Heart right ventricle (tissue), 16 donors: ENCODE data around the gene AEN. TPM values are rescaled to one million over a fixed set of nuclear protein-coding genes. Genes with fewer than 3 reads are reported as not detected.
A peak's percentile ranks its signal among the peaks of the same experiment; 100 is the strongest.

Experiments used
- ATAC-seq, 8 donors: fragments of 200-7000 bp; cut with Tn5 transposase; one replicate each; pipeline ENCODE4 v1.9.1; 2020; ENCODE audit warnings: mild to moderate bottlenecking in 8 of 8, moderate library complexity in 8 of 8, moderate number of reproducible peaks in 1 of 8
- DNase-seq, 2 donors: peaks; one replicate each; pipeline ENCODE4 v3.0.0-alpha.2; 2020
- H3K27ac ChIP-seq, 10 donors: fragments of 200-600 bp; sonication (generic) in 2 of 10; one replicate each; pipeline versions ENCODE4 v1.5.0 to v1.8.0; 2020 to 2022; ENCODE audit warnings: mild to moderate bottlenecking in 3 of 10
- H3K27me3 ChIP-seq, 7 donors: fragments of 200-600 bp; one replicate each; pipeline ENCODE4 v1.8.0; 2021 to 2022; ENCODE audit warnings: mild to moderate bottlenecking in 2 of 7
- H3K36me3 ChIP-seq, 9 donors: fragments of 200-600 bp; sonication (generic) in 1 of 9; one replicate each; pipeline versions ENCODE4 v1.5.0 to v1.8.0; 2020 to 2022; ENCODE audit warnings: mild to moderate bottlenecking in 2 of 9
- H3K4me1 ChIP-seq, 9 donors: fragments of 200-600 bp; sonication (generic) in 1 of 9; one replicate each; pipeline versions ENCODE4 v1.5.0 to v1.8.0; 2020 to 2022; ENCODE audit warnings: mild to moderate bottlenecking in 4 of 9
- H3K4me3 ChIP-seq, 10 donors: fragments of 200-600 bp; sonication (generic) in 2 of 10; one replicate each; pipeline versions ENCODE4 v1.5.0 to v1.8.0; 2020 to 2022; ENCODE audit warnings: mild to moderate bottlenecking in 7 of 10, moderate library complexity in 2 of 10
- H3K9me3 ChIP-seq, 11 donors: fragments of 200-600 bp in 10 of 11; sonication (generic) in 2 of 11; one replicate each; pipeline versions ENCODE4 v1.5.0 to v1.8.0; 2013 to 2022; ENCODE audit warnings: mild to moderate bottlenecking in 2 of 11, control low read depth in 1 of 11, moderate library complexity in 1 of 11
- WGBS, 2 donors: extraction: QIAGEN DNeasy Blood & Tissue Kit; methylation state at CpG; one replicate each; pipeline ENCODE4 v1.1.7; 2013; ENCODE audit warnings: inconsistent platforms in 1 of 2; 5-methylcytosine and 5-hydroxymethylcytosine counted together
- intact Hi-C, 10 donors: fragments of 100-400 bp; cut with DNase I; formaldehyde crosslinking; loops; one replicate each; pipeline versions ENCODE4 v1.11.1 to v1.14.2; 2022
- polyA plus RNA-seq, 2 donors: library from polyadenylated mRNA; stranded (reverse); fragments of 200-250 nt; gene quantifications; one replicate each; pipeline ENCODE4 v1.2.3, GENCODE V29; 2013
- total RNA-seq, 10 donors: library from RNA; stranded (reverse); fragmentation: NEBNext Ultra II Directional in 3 of 10; extraction: Animal tissue kit (Norgen Biotek cat#: 25700) in 3 of 10; gene quantifications; one replicate each; pipeline versions ENCODE4 v1.2.1 to v1.2.4, GENCODE V29; 2021 to 2023
- TF ChIP-seq, protein P1 (sequence below), 9 donors: fragments of 200-600 bp; sonication (generic) in 2 of 9; IDR thresholded peaks; one replicate each; pipeline versions ENCODE4 v1.5.0 to v1.8.0; 2021 to 2022; ENCODE audit warnings: antibody characterized with exemption in 9 of 9, mild to moderate bottlenecking in 5 of 9, moderate library complexity in 1 of 9
- donor health status: Arrhythmogenic right ventricular cardiomyopathy.
- donor health status: ischemic (EF 13 %, LVEDD 7.1; RV severe dilation, severe dysfunction).
- donor health status: healthy with polysubstance abuse.
- donor health status: DM: no; HTN: yes; CAD: no.
- donor health status: DM: no; HTN: no; CAD: no.
- donor health status: ischemic (EF 25% LVEDD 6.9; RV normal size, moderate dysfunction).
- donor health status: ischemic (EF 25% LVEDD 5.7; RV mildly dilated, moderate dysfunction).
- donor health status: healthy.
- donor health status: DM: yes; HTN: yes; CAD: no.
- donor health status: Ischemic cardiomyopathy.
- donor health status: ischemic (EF 35%, LVEDD 5.7; RV mildly dilated, moderate dysfunction).
- donor health status: nonischemic (EF 11% LVEDD 7.7; RV severe dilation, severe dysfunction).
- donor health status: DM: yes; HTN: yes; CAD: no.
- donor health status: PGD.
- donor health status: ischemic (EF 29% LVEDD 5.4; RV normal size, mild dysfunction).
- donor health status: nonischemic (EF 23%, LVEDD 6.1; RV moderate dilation, normal function).

AEN gene
- total and polyA plus RNA-seq, 12 donors, result 3.4 to 13.2 (median 5.6) TPM

DNA sequence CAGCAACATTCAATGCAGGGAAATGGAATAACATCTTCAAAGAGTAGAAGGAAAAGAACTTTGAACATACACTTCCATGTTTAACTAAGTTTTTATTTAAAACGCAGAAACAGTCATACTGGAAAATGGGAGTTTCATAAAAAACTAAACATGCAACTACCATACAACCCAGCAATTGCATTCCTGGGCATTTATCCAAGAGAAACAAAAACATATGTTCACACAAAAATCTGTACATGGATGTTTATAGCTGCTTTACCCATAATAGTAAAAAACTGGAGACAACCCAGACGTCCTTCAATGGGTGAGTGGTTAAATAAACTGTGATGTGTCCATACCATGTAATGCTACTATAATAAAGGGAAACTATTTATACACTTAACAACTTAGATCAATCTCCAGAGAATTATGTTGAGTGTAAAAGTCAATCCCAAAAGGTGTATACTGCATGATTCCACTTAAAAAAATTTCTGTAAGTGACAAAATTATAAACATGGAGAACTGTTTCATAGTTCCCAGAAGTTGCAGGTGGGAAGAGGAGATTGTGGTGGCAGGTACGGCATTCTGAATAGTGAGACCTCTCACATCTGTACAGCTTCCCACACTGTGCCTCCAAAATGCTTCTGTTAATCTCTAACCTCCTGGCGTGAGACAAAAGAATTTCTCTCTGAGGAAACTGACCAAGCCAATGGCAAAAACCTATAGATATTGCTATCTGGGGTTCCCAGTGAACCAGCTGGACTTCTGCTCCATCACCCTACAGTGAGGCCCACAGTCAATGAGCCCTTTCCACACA, 40.8 kb downstream of the AEN start:
- DNase-seq (no peak), ATAC-seq (no peak)
- Histone ChIP-seq H3K4me1 (peaks cover 0 to 11% (median 4%) of the 10 kb centered on the region in 9 donors), H3K36me3 (no peaks in the 10 kb centered on the region), H3K9me3 (peaks cover 0 to 5% (median 0%) of the 10 kb centered on the region in 11 donors), H3K27ac (no peak overlapping the region), H3K4me3 (no peak overlapping the region), H3K27me3 (peaks cover 0 to 2% (median 0%) of the 10 kb centered on the region in 7 donors)
- intact Hi-C loops, result loop anchor here in 1 of 10 donors (5.0 kb wide), 1 partner anchor 40 kb away; the partner anchor contains the start of gene AEN
- TF ChIP-seq, protein P1, sequence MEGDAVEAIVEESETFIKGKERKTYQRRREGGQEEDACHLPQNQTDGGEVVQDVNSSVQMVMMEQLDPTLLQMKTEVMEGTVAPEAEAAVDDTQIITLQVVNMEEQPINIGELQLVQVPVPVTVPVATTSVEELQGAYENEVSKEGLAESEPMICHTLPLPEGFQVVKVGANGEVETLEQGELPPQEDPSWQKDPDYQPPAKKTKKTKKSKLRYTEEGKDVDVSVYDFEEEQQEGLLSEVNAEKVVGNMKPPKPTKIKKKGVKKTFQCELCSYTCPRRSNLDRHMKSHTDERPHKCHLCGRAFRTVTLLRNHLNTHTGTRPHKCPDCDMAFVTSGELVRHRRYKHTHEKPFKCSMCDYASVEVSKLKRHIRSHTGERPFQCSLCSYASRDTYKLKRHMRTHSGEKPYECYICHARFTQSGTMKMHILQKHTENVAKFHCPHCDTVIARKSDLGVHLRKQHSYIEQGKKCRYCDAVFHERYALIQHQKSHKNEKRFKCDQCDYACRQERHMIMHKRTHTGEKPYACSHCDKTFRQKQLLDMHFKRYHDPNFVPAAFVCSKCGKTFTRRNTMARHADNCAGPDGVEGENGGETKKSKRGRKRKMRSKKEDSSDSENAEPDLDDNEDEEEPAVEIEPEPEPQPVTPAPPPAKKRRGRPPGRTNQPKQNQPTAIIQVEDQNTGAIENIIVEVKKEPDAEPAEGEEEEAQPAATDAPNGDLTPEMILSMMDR (IDR thresholded peaks at IDR 0.05), result no peak
- 75 to 81% methylated on average over 4 of the region's 4 CpGs for WGBS, 2 donors

DNA sequence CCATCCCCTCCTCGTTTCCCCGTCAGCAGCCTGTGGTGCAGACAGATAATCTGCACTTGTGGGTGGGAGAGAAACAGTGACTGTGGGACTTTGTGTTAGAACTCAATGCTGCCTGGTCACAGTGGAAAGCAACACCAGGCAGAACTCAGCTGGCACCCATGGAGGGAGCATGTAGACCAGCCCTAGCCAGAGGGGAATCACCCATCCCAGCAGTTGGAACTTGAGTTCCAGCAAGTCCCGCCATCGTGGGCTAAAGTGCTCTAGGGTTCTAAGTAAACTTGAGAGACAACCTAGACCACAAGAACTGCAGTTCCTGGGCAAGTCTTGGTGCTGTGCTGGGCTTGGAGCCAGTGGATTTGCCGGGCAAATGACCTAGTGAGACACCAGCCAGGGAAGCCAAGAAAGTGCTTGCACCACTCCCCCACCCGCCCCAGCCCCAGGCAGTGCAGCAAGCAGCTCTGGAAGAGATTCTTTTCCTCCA, 42.0 kb downstream of the AEN start:
- intact Hi-C loops, result loop anchor here in 1 of 10 donors (5.0 kb wide), 1 partner anchor 41 kb away; the partner anchor contains the start of gene AEN
- no peak for ATAC-seq
- no peak overlapping the region for H3K27ac ChIP-seq

DNA sequence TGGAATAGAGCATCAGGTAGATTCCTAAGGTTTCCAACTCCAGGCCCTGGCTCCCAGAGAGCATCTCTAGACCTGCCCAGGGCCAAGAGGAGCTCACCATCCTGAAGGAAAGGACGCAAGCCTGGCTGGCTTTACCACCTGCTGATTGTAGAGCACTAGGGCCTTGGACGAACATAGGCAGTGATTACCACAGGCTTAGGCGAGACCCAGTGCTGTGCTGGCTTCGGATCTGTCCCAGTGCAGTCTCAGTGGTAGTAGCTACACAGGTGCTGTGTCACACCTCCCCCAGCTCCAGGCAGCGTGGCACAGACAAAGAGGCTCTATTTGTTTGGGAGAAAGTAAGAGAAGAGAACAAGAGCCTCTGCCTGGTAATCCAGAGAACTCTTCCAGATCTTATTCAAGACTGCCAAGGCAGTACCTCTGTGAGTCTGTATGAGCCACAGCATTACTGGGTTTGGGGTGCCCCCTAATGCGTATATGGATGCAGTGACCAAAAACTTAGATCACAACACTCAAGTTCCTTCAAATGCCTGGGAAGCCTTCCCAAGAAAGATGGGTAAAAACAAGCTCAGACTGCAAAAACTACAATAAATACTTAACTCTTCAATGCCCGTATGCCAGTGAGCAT, 43.1 kb downstream of the AEN start:
- Histone ChIP-seq H3K9me3 (peaks cover 0 to 5% (median 0%) of the 10 kb centered on the region in 11 donors), H3K36me3 (no peaks in the 10 kb centered on the region), H3K27me3 (peaks cover 0 to 3% (median 0%) of the 10 kb centered on the region in 7 donors), H3K4me1 (peaks cover 0 to 9% (median 4%) of the 10 kb centered on the region in 9 donors), H3K4me3 (no peak overlapping the region), H3K27ac (no peak overlapping the region)
- ATAC-seq (peak in 2 of 8 donors; percentile 35 to 51), DNase-seq (no peak)
- WGBS, 2 donors, result 82 to 85% methylated on average over 7 of the region's 7 CpGs
- intact Hi-C loops, result loop anchor here in 1 of 10 donors (5.0 kb wide), 1 partner anchor 42 kb away; the partner anchor contains the start of gene AEN
- TF ChIP-seq, protein P1 (IDR thresholded peaks at IDR 0.05), result peak in 7 of 9 donors; percentile 17 to 52 (median 34)

More for the DNA sequence above, 42.0 kb downstream of the AEN start:
- DNase-seq, result no peak
- H3K9me3 ChIP-seq, result peaks cover 0 to 5% (median 0%) of the 10 kb centered on the region in 11 donors
- peaks cover 0 to 11% (median 4%) of the 10 kb centered on the region in 9 donors for H3K4me1 ChIP-seq
- no peak overlapping the region for H3K4me3 ChIP-seq
- H3K36me3 ChIP-seq, result no peaks in the 10 kb centered on the region
- WGBS, 2 donors, result 86% methylated on average over 6 of the region's 6 CpGs
- TF ChIP-seq, protein P1 (IDR thresholded peaks at IDR 0.05), result no peak
- H3K27me3 ChIP-seq, result peaks cover 0 to 3% (median 0%) of the 10 kb centered on the region in 7 donors

DNA sequence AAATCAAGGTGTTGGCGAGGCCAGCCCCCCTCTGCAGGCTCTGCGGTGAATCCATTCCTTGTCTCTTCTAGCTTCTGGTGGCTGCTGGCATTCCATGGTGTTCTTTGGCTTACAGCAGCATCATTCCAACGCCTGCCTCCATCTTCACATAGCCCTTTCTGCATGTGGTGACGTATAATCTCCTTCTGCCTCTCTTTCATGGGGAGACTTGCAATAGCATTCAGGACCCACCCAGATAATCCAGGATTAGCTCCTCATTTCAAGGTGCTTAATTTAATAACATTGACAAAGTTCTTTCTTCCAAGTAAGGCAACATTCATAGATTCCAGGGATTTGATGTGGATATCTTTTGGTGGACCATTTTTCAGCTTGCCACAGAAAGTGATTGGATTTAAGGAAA, 53.5 kb downstream of the AEN start:
- H3K4me3 ChIP-seq, result no peak overlapping the region
- H3K27me3 ChIP-seq, result peaks cover 0 to 23% (median 0%) of the 10 kb centered on the region in 7 donors
- 75 to 78% methylated on average over 4 of the region's 4 CpGs for WGBS, 2 donors
- peaks cover 0 to 19% (median 0%) of the 10 kb centered on the region in 11 donors for H3K9me3 ChIP-seq
- TF ChIP-seq, protein P1 (IDR thresholded peaks at IDR 0.05), result no peak
- no peaks in the 10 kb centered on the region for H3K36me3 ChIP-seq
- no peak overlapping the region for H3K27ac ChIP-seq
- H3K4me1 ChIP-seq, result no peaks in the 10 kb centered on the region
- ATAC-seq (no peak), DNase-seq (no peak)
- intact Hi-C loops, result no loop called here
